COLO829 (cell line): ENCODE data around the gene NCOR2.
"Not testable (repeated sequence)": the region's sequence is repeated elsewhere in the genome, so short reads cannot be mapped to it uniquely, and the experiment has no call there.

Experiments used
- DNase-seq: peaks from one replicate; pipeline ENCODE4 v3.0.0; 2012; ENCODE audit warnings: low spot score

NCOR2 gene

GRCh38 chr12:124599074-124599999 is 31.9 kb upstream of the NCOR2 start:
- no peak for DNase-seq

GRCh38 chr12:124597041-124597440 is 29.6 kb upstream of the NCOR2 start:
- no peak for DNase-seq

- no peak for DNase-seq
Measured at GRCh38 chr12:124595444-124595843, 28.0 kb upstream of the NCOR2 start.

GRCh38 chr12:124594851-124595250 is 27.4 kb upstream of the NCOR2 start:
- no peak for DNase-seq

- no peak for DNase-seq
Measured at GRCh38 chr12:124593851-124594401, 26.5 kb upstream of the NCOR2 start.

- no peak for DNase-seq
Measured at GRCh38 chr12:124593176-124593575, 25.8 kb upstream of the NCOR2 start.

- DNase-seq, result no peak
Measured at GRCh38 chr12:124592481-124593160, 25.2 kb upstream of the NCOR2 start.

GRCh38 chr12:124592050-124592449 is 24.6 kb upstream of the NCOR2 start:
- no peak for DNase-seq

GRCh38 chr12:124590447-124590846 is 23.0 kb upstream of the NCOR2 start:
- DNase-seq, result no peak

GRCh38 chr12:124588751-124589267 is 21.4 kb upstream of the NCOR2 start:
- peak; percentile 76 for DNase-seq

- no peak for DNase-seq
Measured at GRCh38 chr12:124588018-124588634, 20.7 kb upstream of the NCOR2 start.

- DNase-seq, result no peak
Measured at GRCh38 chr12:124586756-124587155, 19.3 kb upstream of the NCOR2 start.

- not testable (repeated sequence) for DNase-seq
Measured at GRCh38 chr12:124584494-124584893, 17.1 kb upstream of the NCOR2 start.

GRCh38 chr12:124583854-124584253 is 16.4 kb upstream of the NCOR2 start:
- no peak for DNase-seq

- no peak for DNase-seq
Measured at GRCh38 chr12:124582108-124582424, 14.7 kb upstream of the NCOR2 start.

GRCh38 chr12:124581307-124582107 is 14.1 kb upstream of the NCOR2 start:
- no peak for DNase-seq

- no peak for DNase-seq
Measured at GRCh38 chr12:124579921-124580517, 12.6 kb upstream of the NCOR2 start.

- no peak for DNase-seq
Measured at GRCh38 chr12:124578854-124579253, 11.4 kb upstream of the NCOR2 start.

- no peak for DNase-seq
Measured at GRCh38 chr12:124578445-124578844, 11.0 kb upstream of the NCOR2 start.

- DNase-seq, result no peak
Measured at GRCh38 chr12:124577986-124578385, 10.6 kb upstream of the NCOR2 start.

GRCh38 chr12:124577374-124577773 is 10.0 kb upstream of the NCOR2 start:
- DNase-seq, result no peak
